ENCODE results near the gene LGALSL.

Gene LGALSL

GRCh38 chr2:64466478-64467085 lies 12.6 kb downstream of the LGALSL start:
- no peak for FAIRE-seq
- no peak for TF ChIP-seq POU2F2 (IDR thresholded peaks at IDR 0.05; ENCODE audit: low read depth, low read length)
- no peak for TF ChIP-seq TAF1 (IDR thresholded peaks at IDR 0.05; ENCODE audit: low read depth, low read length)
- TF ChIP-seq SPI1 (IDR thresholded peaks at IDR 0.05; ENCODE audit: low read depth, low read length) = no peak
- TF ChIP-seq POLR2AphosphoS5 (IDR thresholded peaks at IDR 0.05; ENCODE audit: low read depth, low read length) = no peak
- no peak for TF ChIP-seq POLR2A (IDR thresholded peaks at IDR 0.05; ENCODE audit: low read depth, low read length)
- TF ChIP-seq PAX5 (IDR thresholded peaks at IDR 0.05; ENCODE audit: insufficient read depth, low read length, severe bottlenecking) = no peak
- DNase-seq (ENCODE audit: insufficient read length, low spot score) = no peak

- FAIRE-seq (no peak), DNase-seq (ENCODE audit: insufficient read length, low spot score) (no peak)
- no peak for TF ChIP-seq TAF1 (IDR thresholded peaks at IDR 0.05; ENCODE audit: low read depth, low read length)
- TF ChIP-seq POLR2AphosphoS5 (IDR thresholded peaks at IDR 0.05; ENCODE audit: low read depth, low read length) = no peak
- TF ChIP-seq PAX5 (IDR thresholded peaks at IDR 0.05; ENCODE audit: insufficient read depth, low read length, severe bottlenecking) = no peak
- no peak for TF ChIP-seq POU2F2 (IDR thresholded peaks at IDR 0.05; ENCODE audit: low read depth, low read length)
- no peak for TF ChIP-seq SPI1 (IDR thresholded peaks at IDR 0.05; ENCODE audit: low read depth, low read length)
- no peak for TF ChIP-seq POLR2A (IDR thresholded peaks at IDR 0.05; ENCODE audit: low read depth, low read length)
Observed at GRCh38 chr2:64467096-64467843, 13.3 kb downstream of the LGALSL start.

- TF ChIP-seq PAX5 (IDR thresholded peaks at IDR 0.05; ENCODE audit: insufficient read depth, low read length, severe bottlenecking) (no peak), POLR2AphosphoS5 (IDR thresholded peaks at IDR 0.05; ENCODE audit: low read depth, low read length) (no peak), POLR2A (IDR thresholded peaks at IDR 0.05; ENCODE audit: low read depth, low read length) (no peak), POU2F2 (IDR thresholded peaks at IDR 0.05; ENCODE audit: low read depth, low read length) (no peak), TAF1 (IDR thresholded peaks at IDR 0.05; ENCODE audit: low read depth, low read length) (no peak), SPI1 (IDR thresholded peaks at IDR 0.05; ENCODE audit: low read depth, low read length) (no peak)
- FAIRE-seq = no peak
- no peak for DNase-seq (ENCODE audit: insufficient read length, low spot score)
Observed at GRCh38 chr2:64469261-64469660, 15.3 kb downstream of the LGALSL start.

GRCh38 chr2:64470071-64470470 lies 16.1 kb downstream of the LGALSL start:
- TF ChIP-seq SPI1 (IDR thresholded peaks at IDR 0.05; ENCODE audit: low read depth, low read length) (no peak), TAF1 (IDR thresholded peaks at IDR 0.05; ENCODE audit: low read depth, low read length) (no peak), POLR2AphosphoS5 (IDR thresholded peaks at IDR 0.05; ENCODE audit: low read depth, low read length) (no peak), POU2F2 (IDR thresholded peaks at IDR 0.05; ENCODE audit: low read depth, low read length) (no peak), POLR2A (IDR thresholded peaks at IDR 0.05; ENCODE audit: low read depth, low read length) (no peak), PAX5 (IDR thresholded peaks at IDR 0.05; ENCODE audit: insufficient read depth, low read length, severe bottlenecking) (no peak)
- DNase-seq (ENCODE audit: insufficient read length, low spot score) (no peak), FAIRE-seq (no peak)

GRCh38 chr2:64470766-64471295 lies 16.9 kb downstream of the LGALSL start:
- FAIRE-seq = no peak
- TF ChIP-seq POU2F2 (IDR thresholded peaks at IDR 0.05; ENCODE audit: low read depth, low read length) = no peak
- no peak for TF ChIP-seq SPI1 (IDR thresholded peaks at IDR 0.05; ENCODE audit: low read depth, low read length)
- no peak for TF ChIP-seq POLR2A (IDR thresholded peaks at IDR 0.05; ENCODE audit: low read depth, low read length)
- no peak for TF ChIP-seq PAX5 (IDR thresholded peaks at IDR 0.05; ENCODE audit: insufficient read depth, low read length, severe bottlenecking)
- no peak for DNase-seq (ENCODE audit: insufficient read length, low spot score)

GRCh38 chr2:64471600-64471999 lies 17.6 kb downstream of the LGALSL start:
- DNase-seq (ENCODE audit: insufficient read length, low spot score) (no peak), FAIRE-seq (no peak)
- TF ChIP-seq PAX5 (IDR thresholded peaks at IDR 0.05; ENCODE audit: insufficient read depth, low read length, severe bottlenecking) = no peak
- no peak for TF ChIP-seq POLR2AphosphoS5 (IDR thresholded peaks at IDR 0.05; ENCODE audit: low read depth, low read length)
- no peak for TF ChIP-seq TAF1 (IDR thresholded peaks at IDR 0.05; ENCODE audit: low read depth, low read length)
- TF ChIP-seq POU2F2 (IDR thresholded peaks at IDR 0.05; ENCODE audit: low read depth, low read length) = no peak
- no peak for TF ChIP-seq POLR2A (IDR thresholded peaks at IDR 0.05; ENCODE audit: low read depth, low read length)
- no peak for TF ChIP-seq SPI1 (IDR thresholded peaks at IDR 0.05; ENCODE audit: low read depth, low read length)

GRCh38 chr2:64472881-64473280 lies 18.9 kb downstream of the LGALSL start:
- FAIRE-seq (no peak), DNase-seq (ENCODE audit: insufficient read length, low spot score) (no peak)
- TF ChIP-seq POLR2A (IDR thresholded peaks at IDR 0.05; ENCODE audit: low read depth, low read length) (no peak), POU2F2 (IDR thresholded peaks at IDR 0.05; ENCODE audit: low read depth, low read length) (no peak), POLR2AphosphoS5 (IDR thresholded peaks at IDR 0.05; ENCODE audit: low read depth, low read length) (no peak), TAF1 (IDR thresholded peaks at IDR 0.05; ENCODE audit: low read depth, low read length) (no peak), SPI1 (IDR thresholded peaks at IDR 0.05; ENCODE audit: low read depth, low read length) (no peak), PAX5 (IDR thresholded peaks at IDR 0.05; ENCODE audit: insufficient read depth, low read length, severe bottlenecking) (no peak)

- FAIRE-seq (peak; percentile 59), DNase-seq (ENCODE audit: insufficient read length, low spot score) (no peak)
- TF ChIP-seq SPI1 (IDR thresholded peaks at IDR 0.05; ENCODE audit: low read depth, low read length) (peak; percentile 98), POU2F2 (IDR thresholded peaks at IDR 0.05; ENCODE audit: low read depth, low read length) (no peak)
Observed at GRCh38 chr2:64474121-64474571, 20.2 kb downstream of the LGALSL start.

GRCh38 chr2:64474636-64475035 lies 20.7 kb downstream of the LGALSL start:
- DNase-seq (ENCODE audit: insufficient read length, low spot score) (no peak), FAIRE-seq (no peak)
- TF ChIP-seq POLR2A (IDR thresholded peaks at IDR 0.05; ENCODE audit: low read depth, low read length) (no peak), TAF1 (IDR thresholded peaks at IDR 0.05; ENCODE audit: low read depth, low read length) (no peak), PAX5 (IDR thresholded peaks at IDR 0.05; ENCODE audit: insufficient read depth, low read length, severe bottlenecking) (no peak)

Data from GM12891 (cell line).